ENCODE data around the gene STUM. TPM values are rescaled to one million over a fixed set of nuclear protein-coding genes. Genes with fewer than 3 reads are reported as not detected.

The STUM gene
- total RNA-seq, 1 experiment from 2014 or later, result 0.11 TPM

DNA sequence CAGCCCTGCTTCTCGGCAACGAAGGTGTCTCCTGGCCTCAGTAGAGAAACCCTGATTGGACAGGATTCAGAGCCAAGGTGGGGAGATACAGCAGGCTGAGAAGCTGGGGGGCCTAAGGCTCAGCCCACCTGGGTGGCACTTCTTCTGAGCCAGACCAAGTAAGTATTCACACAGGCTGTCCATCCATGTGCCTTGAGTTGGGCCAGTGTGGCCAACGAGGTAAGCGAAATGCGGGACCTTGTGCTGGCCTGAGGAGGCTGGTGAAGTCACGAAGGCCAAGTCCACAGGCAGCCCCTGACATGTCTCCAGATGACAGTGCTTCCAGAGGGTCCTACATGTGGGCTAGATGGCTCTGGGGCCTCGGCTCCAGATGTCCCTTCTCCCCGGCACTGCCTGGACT lies 99.2 kb downstream of the STUM start:
- no peak overlapping the region for H2BK5ac ChIP-seq (ENCODE audit: insufficient read length, low read length)
- H3K23ac ChIP-seq (ENCODE audit: insufficient read length, low read depth, low read length), result no peak overlapping the region
- no peak for DNase-seq
- H3K4me1 Mint-ChIP-seq, result peaks cover 24 to 39% of the 10 kb centered on the region in 2 experiments
- no peak overlapping the region for H3K4me3 Mint-ChIP-seq
- H3K14ac ChIP-seq (ENCODE audit: insufficient read depth, low read length), result no peak overlapping the region
- no peak overlapping the region for H2BK15ac ChIP-seq (ENCODE audit: low read depth, low read length)
- no peak overlapping the region for H4K5ac ChIP-seq (ENCODE audit: insufficient read length, low read depth, low read length)
- H3K27me3 ChIP-seq (ENCODE audit: insufficient read depth, low read length), result no peaks in the 10 kb centered on the region
- no peaks in the 10 kb centered on the region for H3K9me3 ChIP-seq (ENCODE audit: control insufficient read depth, low read depth, low read length)
- no peak overlapping the region for H3K4ac ChIP-seq (ENCODE audit: low read depth, low read length)
- H3K4me1 ChIP-seq (ENCODE audit: insufficient read depth, low read length), result no peaks in the 10 kb centered on the region; the same call in 1 of the 2 replicates
- no peak overlapping the region for H2AK5ac ChIP-seq (ENCODE audit: insufficient read length, low read length)
- WGBS (ENCODE audit: extremely low coverage, insufficient read length, low lambda C conversion rate), result no CpG with 5 or more reads among the region's 8 CpGs
- no peak overlapping the region for H2BK12ac ChIP-seq (ENCODE audit: insufficient read length, low read depth, low read length)
- no peaks in the 10 kb centered on the region for H3K79me1 ChIP-seq (ENCODE audit: insufficient read depth, low read depth, low read length, poor library complexity, severe bottlenecking)
- no peaks in the 10 kb centered on the region; the same call in none of the 2 replicates for H3K27me3 Mint-ChIP-seq (ENCODE audit: low read depth)
- H3K9ac ChIP-seq (ENCODE audit: extremely low read depth, insufficient read length, low read length), result no peak overlapping the region
- no peak overlapping the region for H4K91ac ChIP-seq (ENCODE audit: insufficient read length, low read depth, low read length)
- H3K79me2 ChIP-seq (ENCODE audit: insufficient read depth, low read length), result no peaks in the 10 kb centered on the region
- no peaks in the 10 kb centered on the region for H4K20me1 ChIP-seq (ENCODE audit: control insufficient read depth, insufficient read depth, insufficient read length)
- no peak overlapping the region for H2AFZ ChIP-seq (ENCODE audit: low read length)
- no peak overlapping the region for H3K27ac ChIP-seq (ENCODE audit: insufficient read length, low read depth, low read length)
- H3K9me3 Mint-ChIP-seq, result peaks cover 0 to 3% of the 10 kb centered on the region in 2 experiments; a peak in 1 of 5 replicates
- TF ChIP-seq, protein P1, sequence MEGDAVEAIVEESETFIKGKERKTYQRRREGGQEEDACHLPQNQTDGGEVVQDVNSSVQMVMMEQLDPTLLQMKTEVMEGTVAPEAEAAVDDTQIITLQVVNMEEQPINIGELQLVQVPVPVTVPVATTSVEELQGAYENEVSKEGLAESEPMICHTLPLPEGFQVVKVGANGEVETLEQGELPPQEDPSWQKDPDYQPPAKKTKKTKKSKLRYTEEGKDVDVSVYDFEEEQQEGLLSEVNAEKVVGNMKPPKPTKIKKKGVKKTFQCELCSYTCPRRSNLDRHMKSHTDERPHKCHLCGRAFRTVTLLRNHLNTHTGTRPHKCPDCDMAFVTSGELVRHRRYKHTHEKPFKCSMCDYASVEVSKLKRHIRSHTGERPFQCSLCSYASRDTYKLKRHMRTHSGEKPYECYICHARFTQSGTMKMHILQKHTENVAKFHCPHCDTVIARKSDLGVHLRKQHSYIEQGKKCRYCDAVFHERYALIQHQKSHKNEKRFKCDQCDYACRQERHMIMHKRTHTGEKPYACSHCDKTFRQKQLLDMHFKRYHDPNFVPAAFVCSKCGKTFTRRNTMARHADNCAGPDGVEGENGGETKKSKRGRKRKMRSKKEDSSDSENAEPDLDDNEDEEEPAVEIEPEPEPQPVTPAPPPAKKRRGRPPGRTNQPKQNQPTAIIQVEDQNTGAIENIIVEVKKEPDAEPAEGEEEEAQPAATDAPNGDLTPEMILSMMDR (conservative IDR thresholded peaks at IDR 0.05), result no peak
- H3K23me2 ChIP-seq (ENCODE audit: insufficient read length, low read depth, low read length, poor library complexity, severe bottlenecking), result no peaks in the 10 kb centered on the region
- no peak overlapping the region for H3K56ac ChIP-seq (ENCODE audit: insufficient read length, low read depth, low read length)
- no peak overlapping the region for H2BK20ac ChIP-seq (ENCODE audit: low read depth, low read length, poor library complexity, severe bottlenecking)
- H3K36me3 Mint-ChIP-seq (ENCODE audit: insufficient read depth in 1 of 3, low read depth in 3 of 3), result peaks cover 0 to 3% (median 0%) of the 10 kb centered on the region in 3 experiments; a peak in 1 of 7 replicates
- H3K27ac Mint-ChIP-seq, result no peak overlapping the region
- H3K18ac ChIP-seq (ENCODE audit: insufficient read length, low read depth, low read length), result no peak overlapping the region
- H4K8ac ChIP-seq (replicated peaks; ENCODE audit: insufficient read length, low read depth, low read length), result no peak overlapping the region
- no peak overlapping the region for H3T11ph ChIP-seq (ENCODE audit: low read length)
- no peak overlapping the region for H3K4me2 ChIP-seq (ENCODE audit: insufficient read depth, insufficient read length, low read length)
- H2BK120ac ChIP-seq (ENCODE audit: low read depth, low read length, poor library complexity, severe bottlenecking), result no peak overlapping the region

All from H9 (cell line).